NCI-H82 treated with DMSO at 0.1 percent for 48 hours (cell line): ENCODE results near the gene TERT.
"Not testable (repeated sequence)": the region's sequence is repeated elsewhere in the genome, so short reads cannot be mapped to it uniquely, and the experiment has no call there.

ENCODE experiments used
- DNase-seq: peaks from one replicate; lab custom pipeline; 2025; ENCODE audit not compliant: unreplicated experiment; lab: John Stamatoyannopoulos, UW

Gene TERT

DNA sequence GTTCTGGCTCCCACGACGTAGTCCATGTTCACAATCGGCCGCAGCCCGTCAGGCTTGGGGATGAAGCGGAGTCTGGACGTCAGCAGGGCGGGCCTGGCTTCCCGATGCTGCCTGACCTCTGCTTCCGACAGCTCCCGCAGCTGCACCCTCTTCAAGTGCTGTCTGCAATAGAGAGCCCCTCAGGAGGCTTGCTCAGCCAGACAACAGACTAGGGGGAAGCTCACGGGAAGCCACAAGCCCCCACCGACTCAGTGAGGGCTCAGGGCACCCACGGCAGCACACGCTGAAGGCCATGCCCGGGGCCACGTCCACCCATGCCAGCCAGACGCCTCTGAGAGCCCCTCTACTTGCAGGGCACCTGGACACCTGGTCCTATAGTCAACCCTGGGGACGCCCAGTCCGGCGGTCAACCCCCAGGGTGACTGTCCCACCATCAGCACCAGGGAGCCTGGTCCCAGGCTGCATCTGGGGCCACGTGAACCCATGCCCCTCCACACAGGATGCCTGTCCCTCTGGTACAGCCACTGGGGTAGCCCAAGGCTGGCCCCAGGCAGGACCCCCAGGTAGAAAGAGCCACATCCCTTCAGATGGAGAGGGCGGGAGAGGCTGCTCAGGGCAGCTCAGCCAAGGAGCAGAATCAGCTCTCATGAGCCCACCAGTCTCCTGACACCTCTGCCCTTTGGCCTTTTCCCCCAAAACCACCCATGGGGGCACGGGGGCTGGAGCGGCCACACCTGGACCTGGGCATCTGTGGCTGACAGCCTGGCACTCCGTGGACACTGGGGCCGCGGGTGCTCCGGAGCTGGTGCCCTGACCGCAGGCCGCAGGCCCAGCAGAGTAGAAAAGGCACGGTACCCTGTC, 14.5 kb downstream of the TERT start:
- DNase-seq: no peak

DNA sequence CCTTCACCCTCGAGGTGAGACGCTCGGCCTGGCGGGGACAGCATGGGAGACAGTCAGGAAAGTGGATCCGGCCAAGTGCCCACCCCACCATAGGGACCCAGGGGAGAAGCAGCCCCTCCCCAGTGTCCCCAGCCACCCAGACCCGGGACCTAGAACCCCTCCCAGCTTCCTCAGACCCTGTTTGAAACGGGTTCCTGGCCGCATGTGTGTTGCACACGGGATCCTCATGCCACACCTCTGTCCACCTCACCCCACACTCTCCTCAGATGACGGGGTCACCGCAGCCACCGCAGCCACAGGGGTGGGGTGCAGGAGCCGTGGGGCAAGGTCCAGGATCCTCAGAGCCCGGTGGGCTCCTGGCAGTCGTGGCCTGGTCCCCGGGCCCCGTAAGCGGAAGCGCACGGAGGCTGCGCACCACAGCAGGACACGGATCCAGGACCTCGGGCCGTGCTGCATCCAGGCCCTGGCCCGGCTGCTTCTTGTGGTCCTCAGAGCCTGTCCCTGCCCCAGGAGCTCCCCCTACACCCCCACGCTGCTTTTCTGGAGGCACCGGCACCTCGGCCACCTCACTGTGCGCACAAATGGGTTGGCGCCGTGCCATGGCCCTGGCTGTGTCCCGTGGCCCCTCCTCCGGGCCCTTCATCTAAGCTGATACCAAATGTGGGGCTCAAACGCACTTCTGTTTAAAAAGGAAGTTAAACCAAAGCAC, 15.3 kb downstream of the TERT start:
- no peak for DNase-seq

DNA sequence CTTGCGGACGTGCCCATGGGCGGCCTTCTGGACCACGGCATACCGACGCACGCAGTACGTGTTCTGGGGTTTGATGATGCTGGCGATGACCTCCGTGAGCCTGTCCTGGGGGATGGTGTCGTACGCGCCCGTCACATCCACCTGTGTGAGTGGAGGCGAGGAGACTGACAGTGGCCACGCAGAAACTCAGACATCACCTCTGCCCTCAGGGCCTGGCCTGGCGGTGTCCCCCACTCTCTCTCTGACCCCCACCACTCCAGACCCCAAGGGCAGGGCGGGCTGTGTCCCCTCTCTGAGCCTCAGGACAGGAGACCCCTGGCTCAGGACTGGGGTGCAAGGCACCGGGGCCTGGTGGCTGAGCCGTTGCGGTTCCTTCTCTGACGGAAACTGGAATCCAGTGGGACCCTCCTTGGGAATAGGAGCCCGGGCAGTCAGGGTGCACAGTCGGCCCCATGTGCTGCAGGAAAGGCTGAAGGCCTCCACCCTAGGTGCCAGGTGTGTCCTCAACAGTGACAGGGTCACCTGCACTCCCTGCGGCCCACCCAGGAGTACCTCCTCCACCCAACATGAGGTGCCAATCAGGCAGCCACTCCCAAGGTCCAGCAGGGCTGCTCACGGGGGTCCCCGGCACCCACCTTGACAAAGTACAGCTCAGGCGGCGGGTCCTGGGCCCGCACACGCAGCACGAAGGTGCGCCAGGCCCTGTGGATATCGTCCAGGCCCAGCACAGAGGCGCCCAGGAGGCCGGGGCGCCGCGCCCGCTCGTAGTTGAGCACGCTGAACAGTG, 16.0 kb downstream of the TERT start:
- no peak for DNase-seq

DNA sequence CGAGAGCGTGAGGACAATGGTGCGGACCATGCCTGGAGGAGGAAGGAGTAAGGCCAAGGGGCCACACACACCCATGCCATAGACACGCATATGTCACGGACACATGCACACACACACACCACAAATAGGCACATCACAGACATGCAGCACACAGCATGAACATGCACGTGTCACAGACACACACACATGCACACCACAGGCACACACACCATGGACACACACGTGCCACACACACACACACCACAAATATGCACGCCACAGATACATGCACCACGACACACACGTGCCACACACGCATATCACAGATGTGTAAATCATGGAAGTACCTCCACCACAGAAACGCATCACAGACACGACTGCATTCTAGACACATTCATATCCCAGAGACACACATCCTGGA, 16.7 kb downstream of the TERT start:
- no peak for DNase-seq

DNA sequence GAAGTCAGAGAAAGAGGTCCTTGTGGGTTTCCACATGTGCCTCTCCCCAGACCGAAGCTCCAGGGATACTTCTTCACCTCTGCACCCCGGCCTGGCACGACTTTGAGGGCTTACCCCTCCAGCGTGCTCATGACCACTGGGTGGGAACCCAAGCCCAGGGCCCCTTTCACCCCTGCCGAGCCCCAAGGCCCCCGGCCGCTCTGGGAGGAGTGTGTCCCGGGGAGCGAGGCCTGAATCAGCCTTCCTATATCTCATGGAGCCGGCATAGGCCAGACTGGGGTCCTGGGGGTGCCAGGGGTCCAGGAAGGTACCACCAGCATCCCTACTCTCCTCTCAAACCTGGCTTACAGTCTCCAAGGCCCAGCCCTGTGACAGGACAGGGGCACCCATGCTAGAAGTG, 17.1 kb downstream of the TERT start:
- DNase-seq: no peak

DNA sequence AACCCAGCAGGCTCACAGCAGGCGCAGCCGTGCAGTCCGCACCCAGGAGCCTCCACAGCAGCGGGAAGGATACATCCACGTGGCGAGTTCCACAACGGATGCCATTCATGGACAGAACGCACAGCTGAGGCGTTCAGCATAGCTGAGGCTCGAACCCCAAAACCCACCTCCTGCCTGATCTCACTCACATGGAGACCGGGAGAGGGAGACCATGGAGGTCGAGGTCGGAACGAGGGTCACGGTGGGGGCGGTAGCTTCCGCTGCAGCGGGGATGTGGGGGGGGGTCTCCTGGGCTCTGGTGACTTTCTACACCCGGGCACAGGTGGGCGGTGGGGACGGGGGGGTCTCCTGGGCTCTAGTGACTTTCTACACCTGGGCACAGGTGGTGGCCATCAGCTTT, 17.5 kb downstream of the TERT start:
- DNase-seq: no peak

DNA sequence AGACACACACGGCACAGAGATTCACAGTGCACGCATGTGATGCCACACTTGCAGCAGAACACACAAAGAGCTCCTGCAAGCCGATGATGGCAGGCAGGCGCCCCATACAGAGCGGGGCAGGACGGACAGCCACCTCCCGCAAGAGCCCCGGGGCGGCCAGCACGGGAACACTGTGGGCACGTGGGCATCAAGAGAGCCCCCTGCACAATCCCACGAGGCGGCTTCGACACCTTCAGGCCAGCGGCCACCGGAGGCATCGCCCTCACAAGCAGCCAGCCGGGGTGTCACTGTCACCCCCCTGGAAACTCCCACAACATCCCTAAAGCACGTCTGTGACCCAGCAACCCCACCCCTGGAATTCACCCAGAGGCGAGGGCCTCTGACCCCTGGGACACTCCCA, 17.9 kb downstream of the TERT start:
- DNase-seq: no peak

DNA sequence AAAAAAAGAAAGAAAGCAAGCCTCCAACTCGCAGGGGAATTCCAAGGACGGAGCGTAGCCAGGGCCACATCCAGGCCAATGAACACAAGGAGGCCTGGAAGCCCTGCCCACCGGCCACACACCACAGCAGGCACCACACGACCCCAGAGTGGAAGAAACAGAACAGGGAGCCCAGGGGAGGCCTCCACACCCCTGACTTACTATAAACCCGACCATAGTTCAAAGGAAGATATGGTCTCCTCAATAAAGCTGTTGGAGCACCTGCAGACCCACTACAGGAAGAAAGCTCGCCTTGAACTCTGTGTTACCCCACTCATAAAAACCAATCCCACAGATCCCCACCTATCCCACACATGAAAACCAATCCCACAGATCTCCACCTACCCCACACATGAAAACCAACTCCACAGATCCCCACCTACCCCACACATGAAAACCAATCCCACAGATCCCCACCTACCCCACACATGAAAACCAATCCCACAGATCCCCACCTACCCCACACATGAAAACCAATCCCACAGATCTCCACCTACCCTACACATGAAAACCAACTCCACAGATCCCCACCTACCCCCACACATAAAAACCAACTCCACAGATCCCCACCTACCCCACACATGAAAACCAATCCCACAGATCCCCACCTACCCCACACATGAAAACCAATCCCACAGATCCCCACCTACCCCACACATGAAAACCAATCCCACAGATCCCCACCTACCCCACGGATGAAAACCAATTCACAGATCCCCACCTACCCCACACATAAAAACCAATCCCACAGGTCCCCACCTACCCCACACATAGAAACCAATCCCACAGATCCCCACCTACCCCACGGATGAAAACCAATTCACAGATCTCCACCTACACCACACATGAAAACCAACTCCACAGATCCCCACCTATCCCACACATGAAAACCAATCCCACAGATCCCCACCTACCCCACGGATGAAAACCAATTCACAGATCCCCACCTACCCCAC, 19.2 kb downstream of the TERT start:
- not testable (repeated sequence) for DNase-seq

DNA sequence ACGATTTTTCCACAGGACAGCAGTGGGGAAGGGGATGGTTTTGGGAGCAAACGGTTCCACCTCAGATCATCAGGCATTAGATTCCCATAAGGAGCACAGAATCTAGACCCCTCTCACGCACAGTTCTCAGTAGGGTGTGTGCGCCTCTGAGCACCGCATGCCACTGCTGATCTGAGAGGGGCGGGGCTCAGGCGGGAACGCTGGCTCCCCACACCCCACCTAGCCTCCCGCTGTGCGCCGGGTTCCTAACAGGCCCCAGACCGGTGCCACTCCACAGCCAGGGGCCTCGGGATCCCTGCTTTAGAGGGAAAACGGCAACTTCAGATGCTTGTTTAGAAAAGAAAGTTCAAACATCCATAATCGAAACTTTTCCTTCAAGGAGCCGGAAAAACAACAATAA, 20.4 kb downstream of the TERT start:
- DNase-seq: no peak

DNA sequence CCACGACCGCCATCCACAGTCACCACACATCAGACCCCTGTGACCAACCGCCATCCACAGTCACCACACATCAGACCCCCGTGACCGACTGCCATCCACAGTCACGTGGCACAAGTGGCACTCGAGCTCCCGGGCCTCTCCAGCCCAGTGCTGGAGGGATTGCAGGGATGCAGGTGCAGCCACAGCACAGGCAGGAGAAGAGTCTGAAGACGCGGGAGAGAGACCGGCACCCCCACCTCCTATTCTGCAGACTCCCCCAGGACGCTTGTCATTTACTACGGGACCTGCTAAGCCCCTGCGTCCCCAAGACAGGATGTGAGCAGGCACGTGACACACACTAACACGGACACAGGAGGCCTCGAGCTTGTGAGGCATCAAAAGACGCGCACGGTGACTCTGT, 21.1 kb downstream of the TERT start:
- DNase-seq: no peak

DNA sequence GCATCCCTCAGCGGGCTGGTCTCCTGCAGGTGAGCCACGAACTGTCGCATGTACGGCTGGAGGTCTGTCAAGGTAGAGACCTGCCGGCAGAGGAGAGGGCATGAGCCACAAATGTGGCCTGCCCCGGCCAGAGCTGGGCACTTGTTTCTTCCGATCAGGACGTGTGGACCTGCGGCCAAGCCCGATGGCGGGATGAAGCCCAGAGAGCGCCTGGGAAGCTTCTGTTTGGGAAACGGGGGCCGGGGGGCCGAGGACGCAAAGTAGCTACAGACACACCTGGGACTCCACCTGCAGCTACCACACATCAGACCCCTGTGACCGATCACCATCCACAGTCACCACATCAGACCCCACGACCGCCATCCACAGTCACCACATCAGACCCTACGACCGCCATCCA, 22.7 kb downstream of the TERT start:
- DNase-seq: no peak

DNA sequence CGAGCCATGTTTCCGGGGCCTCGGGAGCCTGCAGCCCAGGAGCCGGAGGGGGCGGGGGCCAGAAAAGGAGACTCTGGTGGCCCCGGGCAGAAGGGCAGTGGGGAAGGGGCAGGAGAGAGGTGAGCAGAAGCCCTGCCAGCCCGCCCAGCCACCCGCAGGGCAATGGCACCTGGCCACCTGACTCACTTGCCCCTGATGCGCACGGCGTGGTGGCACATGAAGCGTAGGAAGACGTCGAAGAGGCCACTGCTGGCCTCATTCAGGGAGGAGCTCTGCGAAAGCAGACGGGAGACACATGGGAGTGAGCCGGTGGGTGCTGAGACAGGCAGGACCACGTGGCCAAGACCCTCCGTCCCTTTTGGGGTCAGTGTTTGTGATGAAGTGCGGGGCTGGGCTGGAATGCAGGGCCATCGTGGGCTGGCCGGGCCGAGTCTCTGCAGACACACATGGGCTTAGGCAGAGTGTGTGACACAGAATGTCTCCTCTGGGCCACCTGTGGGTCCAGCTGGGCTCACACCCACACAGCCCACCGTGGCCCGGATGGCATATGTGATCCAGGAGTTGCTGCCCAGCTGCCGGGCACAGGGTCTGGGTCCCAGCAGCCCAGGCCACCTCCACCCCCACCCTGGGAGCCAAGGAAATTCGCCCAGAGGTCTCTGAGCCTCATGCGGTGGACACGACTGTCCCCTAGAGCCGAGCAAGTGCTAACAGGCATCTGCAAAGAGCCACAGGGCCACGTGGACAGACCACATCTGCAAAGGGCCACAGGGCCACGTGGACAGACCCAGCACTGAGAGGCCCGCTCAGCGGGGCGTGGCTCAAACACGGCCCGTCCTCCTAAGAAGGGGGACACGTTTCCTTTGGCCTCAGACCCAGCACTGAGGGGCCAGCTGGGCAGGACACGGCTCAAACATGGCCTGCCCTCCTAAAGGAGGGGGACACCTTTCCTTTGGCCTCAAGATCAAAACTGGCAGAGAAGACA, 23.6 kb downstream of the TERT start:
- no peak for DNase-seq

DNA sequence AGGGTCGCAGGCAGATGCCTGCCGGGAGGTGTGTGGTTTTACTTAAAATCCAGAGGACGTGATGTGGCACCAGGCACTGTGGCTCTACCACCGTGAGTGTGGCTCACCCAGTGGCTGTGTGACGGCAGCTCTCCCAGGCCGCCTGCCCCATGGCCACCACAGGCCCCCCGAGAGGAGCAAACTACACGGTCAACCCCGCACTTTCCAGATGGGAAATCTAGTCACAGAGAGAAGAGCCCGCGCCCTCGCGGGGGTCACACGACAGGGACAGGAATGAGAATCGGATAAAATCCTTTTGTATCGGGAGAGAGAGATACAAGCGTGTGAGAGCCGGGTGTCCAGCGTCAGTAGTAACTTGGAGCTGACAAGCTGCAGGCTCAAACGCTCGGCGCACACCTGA, 24.4 kb downstream of the TERT start:
- DNase-seq: no peak

DNA sequence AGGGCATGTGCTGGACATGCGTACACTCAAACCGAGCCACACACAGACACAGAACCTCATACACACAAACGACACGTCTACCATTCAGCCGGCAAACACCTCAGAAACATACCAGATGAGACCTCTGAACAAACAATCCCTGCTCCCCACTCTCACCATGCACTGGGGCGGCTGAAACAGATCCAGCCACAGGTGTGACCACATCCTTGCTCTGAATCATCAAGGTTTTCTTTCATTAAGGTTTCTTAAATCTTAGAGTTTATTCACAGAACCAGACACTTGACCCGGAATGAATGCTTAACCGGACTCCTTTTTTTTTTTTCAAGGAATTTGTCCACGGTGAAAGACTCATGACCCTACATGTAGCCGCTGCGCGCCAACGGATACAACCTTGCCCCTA, 26.2 kb downstream of the TERT start:
- no peak for DNase-seq

DNA sequence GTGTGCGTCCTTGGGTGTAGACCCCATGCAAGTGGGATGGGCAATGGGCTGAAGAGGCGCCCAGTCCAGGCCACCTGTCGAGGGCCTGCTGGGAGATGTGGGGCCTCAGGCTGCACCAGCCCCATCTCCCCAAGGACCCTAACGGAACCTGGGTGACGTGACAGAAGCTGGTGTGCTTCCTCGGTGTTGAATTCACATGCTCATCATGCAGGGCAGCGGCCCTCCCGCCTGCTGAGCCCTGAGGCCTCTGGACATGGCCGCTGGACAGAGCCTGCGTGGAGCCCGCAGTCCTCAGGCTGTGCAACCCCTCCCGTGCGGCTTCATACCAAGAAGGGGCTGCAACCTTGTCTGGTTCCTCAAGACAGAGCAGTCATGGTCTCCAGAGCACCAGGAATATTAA, 26.8 kb downstream of the TERT start:
- DNase-seq: no peak

DNA sequence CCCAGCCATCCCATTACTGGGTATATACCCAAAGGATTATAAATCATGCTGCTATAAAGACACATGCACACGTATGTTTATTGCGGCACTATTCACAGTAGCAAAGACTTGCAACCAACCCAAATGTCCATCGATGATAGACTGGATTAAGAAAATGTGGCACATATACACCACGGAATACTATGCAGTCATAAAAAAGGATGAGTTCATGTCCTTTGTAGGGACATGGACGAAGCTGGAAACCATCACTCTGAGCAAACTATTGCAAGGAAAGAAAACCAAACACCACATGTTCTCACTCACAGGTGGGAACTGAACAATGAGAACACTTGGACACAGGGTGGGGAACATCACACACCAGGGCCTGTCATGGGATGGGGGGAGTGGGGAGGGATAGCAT, 27.4 kb downstream of the TERT start:
- not testable (repeated sequence) for DNase-seq

DNA sequence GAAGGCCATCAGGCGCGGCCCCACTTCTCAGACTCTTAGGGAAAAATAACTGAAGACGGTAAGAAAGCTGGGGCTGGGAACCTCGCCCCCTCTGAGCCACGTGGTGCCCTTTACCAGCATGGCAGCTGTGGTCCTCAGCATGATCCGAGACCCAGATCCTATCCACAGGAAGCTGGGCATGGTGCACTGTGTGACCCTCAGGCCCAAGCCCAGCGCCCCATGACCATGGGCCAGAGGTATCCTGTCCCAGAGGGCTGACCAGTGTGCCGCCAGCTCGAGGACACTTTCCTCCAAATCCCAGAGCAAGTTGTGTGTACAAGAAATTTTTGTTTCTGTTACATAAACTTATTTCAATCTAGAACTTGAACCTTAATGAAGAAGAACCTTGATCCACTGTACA, 28.1 kb downstream of the TERT start:
- DNase-seq: no peak

DNA sequence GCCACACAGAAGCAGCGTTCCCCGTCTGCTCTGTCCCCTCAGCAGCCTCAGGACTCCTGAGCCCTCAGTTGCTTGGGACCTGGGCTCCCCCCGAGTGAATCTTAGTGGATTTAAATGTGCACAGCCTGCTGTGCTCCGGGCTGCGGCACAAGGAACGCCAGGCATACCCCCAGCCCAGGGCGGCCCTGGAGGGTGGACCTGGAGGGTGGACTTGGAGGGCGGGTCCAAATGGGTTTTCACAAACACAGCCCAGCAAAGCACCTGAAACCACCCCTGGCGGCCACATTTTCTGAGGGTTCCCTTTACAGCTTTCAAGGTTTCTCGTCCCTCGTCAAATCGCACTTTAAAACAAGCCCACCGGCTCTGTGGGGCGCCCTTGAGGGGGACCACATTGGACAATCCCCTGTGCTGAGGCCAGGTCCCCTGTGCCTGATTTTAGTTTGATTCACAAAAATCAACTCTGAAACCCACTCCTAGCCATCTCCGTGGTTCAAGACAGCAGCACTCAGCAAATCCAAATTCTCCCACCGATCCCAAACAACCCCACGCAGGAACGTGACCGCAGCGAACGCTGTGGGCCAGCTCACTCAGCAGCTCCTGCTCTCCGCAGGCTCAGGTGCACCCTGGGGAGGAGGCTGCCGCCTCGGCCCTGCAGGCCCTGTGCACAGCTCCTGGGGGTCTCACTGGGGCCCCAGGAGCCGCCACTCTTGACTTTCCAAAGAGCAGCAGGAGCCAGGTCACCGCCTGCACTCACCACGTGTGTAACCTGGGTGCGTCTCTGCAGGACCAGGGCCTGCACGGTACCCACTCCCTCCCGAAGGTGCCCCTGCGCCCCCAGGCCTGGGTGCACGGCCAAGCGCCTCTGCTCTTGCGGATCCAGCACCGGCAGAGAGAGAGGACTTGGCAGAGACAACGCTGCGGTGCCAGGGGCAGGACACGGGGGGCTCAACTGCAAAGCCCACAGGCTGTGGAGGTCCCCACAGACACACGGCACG, 29.1 kb downstream of the TERT start:
- no peak for DNase-seq
